GM19467 (cell line): ENCODE data around the gene LRRC3.

ENCODE experiments used
- ATAC-seq: cut with Tn5 transposase; IDR thresholded peaks from one replicate; pipeline ENCODE4 v1.9.1; 2021; ENCODE audit warnings: mild to moderate bottlenecking, moderate library complexity; ENCODE audit not compliant: unreplicated experiment

The LRRC3 gene

DNA sequence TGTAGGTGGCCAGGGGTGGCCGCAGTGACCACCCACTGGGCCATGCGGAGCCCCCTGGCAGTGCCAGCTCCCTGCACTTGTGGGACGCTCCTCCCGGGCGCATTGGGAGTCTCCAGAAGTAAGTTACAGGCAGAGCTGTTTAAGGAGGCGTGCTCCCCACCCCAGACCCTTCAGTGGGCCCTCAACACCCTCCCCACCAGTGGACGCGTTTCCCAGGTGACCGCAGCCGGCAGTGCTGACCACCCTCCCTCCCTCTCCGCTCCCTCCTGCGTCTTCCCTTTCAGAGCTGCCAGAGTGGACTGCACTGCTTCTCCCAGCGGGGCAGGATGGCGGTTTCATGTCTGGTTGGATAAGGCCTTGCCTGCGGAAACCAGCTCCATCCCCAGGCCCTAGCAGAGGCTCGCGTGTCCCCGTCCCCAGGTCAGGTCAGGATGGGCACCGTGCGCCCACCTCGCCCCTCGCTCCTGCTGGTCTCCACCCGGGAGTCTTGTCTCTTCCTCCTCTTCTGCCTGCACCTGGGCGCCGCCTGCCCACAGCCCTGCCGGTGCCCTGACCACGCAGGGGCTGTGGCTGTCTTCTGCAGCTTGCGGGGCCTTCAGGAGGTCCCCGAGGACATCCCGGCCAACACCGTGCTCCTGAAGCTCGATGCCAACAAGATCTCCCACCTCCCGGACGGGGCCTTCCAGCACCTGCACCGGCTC lies 1.1 kb downstream of the LRRC3 start:
- no peak for ATAC-seq

DNA sequence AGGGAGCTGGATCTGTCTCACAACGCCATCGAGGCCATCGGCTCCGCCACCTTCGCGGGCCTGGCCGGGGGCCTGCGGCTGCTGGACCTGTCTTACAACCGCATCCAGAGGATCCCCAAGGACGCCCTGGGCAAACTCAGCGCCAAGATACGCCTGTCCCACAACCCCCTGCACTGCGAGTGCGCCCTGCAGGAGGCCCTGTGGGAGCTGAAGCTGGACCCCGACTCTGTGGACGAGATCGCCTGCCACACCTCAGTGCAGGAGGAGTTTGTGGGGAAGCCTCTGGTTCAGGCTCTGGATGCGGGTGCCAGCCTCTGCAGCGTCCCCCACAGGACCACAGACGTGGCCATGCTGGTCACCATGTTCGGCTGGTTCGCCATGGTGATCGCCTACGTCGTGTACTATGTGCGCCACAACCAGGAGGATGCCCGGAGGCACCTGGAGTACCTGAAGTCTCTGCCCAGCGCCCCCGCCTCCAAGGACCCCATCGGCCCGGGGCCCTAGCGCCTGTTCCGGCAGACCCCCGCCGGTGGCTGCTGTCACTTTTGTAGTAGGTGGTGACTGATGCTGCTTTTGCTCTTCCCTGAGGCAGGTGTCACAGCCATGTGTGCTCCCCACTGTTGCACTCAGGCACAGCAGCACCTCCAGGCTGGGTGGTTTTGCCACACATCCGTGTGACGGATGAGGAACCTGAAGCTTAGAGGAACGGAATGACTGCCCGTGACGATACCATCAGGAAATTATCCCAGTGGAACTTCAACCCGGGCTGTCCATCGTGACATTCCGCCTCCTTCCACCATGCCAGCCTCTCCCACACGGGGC lies 1.8 kb downstream of the LRRC3 start:
- no peak for ATAC-seq

DNA sequence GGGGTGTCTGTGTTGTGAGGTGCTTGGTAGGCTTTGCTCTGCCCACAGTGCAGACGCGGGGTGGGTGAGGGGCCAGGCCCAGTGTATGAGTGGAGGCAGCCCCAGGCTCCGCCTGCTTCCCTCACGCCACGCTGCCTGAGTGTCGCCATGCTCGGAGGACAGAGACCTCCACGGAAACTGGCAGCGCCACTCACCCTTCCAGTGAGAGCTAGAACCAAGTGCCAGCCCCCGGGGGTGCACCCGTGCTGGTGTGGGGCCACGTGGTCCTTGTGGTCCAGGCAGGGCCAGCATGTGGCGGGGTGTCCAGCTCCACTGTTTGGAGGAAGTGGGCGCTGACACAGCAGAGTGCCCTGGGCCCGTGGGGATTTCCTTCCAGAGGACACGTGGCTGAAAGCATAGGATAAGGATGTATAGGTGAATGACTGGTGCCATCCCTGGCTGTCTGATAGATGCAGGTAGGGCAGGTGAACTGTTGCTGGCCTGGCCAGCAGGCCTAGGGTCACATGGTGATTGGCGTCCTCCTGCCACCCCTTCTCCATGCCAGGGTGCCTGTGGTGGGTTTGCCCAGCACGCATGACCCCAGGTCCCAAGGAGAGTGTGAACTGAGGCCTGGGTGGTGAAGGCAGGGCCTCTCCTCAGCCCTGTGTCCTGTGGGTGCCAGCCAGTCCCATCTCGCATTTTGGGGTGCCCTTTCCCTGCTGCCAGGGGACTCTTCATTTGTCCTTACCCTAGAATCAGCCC lies 3.8 kb downstream of the LRRC3 start:
- no peak for ATAC-seq

DNA sequence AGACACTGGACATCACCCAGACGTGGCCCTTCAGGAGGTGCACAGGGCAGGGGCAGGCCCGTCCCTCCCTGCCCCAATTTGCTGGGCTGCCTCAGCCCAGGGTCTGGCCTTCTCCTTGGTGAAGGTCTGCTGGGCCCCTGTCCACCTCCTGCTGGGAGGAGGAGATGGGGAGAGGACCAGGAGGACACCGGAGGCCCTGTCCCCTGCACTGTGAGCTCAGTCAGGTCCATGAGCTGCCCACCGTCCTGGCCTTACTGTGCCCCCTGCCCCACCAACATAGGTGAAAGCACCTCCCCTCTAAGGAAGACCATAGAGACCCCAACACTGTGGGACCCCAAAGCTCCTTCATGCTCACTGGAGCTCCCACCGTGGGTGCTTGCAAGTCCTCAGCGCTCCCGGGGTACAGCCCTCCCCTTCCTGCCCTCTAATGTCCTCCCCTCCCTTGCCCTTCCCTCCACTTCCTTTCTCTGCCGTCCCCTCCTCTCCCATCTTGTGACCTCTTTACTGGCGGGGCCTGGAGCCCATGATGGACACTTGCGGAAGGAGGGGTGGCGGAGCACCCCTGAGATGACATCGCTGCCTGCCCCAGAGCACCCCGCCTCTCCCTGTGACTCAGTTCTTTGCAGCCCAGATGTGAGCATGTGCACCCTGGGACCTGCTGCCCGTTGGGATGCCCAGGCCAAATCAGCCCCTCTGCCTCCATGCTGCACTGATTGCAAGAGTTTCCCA lies 4.6 kb downstream of the LRRC3 start:
- ATAC-seq, result no peak

DNA sequence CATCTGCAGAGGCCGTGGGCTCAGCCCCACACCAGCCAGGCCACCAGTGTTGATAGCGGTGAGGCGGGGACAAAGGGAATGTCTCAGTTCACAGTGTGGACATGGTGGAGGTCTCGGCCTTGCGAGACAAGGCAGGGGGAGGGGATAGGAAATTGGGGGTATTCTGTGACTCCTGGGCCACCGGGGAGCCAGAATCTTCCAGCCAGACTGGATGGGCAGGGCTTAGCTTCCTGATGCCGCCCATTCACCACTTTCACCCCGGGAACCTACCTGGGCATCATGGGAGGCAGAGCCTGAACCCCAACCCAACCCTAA lies 5.1 kb downstream of the LRRC3 start:
- ATAC-seq, result no peak

DNA sequence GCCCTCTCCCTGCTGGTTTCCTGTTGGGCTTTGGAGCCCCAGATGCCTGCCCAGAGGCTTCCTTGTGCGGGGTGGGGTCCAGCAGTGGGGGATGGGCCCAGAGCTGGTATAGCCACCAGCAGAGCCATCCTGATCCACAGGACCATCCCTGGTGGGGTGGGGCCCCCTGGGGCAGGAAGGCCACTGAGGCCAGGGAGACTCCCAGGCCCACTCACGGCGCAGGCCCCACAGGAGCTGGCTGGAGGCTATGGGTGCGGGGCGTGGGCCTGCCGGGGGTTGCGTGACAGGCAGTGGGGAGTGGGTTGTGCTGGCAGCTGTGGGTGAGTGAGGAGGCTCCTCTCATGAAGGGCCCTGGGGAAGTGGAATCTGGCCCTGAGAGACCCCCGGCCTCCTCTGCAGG lies 5.7 kb downstream of the LRRC3 start:
- no peak for ATAC-seq

DNA sequence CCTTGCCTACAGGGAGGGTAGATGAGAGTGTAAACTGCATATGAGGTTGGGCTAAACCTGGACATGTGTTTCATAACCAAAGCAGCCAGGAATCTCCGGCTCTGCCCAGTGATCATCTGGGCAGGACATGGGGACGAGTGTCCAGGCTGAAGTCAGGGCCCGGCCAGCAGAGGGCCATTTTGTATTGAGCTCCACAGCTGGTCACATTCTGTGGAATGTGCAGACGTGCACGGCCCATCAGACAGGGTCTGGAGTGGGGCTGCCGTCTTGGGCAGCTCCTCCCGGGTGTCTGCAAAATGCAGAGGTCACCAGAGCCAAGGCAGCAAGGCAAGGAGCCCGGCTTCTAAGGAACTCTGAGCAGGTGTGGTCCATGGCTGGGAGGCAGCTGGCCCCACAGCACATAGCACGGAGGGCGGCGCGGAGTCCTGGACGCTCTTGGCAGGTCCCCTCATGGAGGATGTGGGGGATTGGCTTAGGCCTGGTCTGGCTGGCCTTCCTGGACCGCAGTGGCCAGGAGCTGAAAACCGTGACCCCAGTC lies 6.2 kb downstream of the LRRC3 start:
- no peak for ATAC-seq

DNA sequence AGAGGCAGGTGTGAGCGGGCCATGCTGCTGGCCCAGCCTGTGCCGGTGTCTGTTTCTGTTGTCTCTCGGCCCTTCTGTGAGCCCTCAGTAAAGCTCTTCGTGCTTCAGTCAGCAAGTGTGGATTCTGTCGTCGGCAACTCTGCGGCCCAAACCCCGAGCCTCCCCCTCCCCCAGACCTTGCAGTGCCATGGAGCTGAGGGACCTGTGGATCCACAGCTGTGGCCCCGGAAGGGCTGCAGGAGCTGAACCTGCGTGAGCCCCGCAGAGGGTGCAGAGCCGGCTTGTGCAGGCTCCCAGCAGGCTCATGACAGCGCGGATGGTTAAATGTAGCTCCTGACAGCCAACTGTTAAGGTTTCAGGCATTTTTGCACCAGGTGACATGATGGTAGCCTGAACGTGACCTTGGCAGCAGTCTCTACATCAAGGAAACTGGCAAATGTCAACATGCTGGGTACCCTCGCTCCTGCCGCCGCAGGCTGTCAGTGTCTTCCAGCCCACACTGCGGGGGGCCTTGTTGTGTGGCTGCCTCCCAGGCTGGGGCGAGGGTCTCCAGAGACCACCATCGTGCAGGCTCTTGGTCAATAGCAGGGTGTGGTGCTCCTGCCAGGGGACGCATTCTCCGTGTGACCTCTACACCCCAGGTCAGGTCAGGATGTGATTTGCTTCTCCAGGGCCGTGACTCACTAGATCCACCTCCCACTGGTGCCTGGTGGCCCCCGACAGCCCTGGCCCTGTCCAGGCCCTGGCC lies 7.0 kb downstream of the LRRC3 start:
- no peak for ATAC-seq

DNA sequence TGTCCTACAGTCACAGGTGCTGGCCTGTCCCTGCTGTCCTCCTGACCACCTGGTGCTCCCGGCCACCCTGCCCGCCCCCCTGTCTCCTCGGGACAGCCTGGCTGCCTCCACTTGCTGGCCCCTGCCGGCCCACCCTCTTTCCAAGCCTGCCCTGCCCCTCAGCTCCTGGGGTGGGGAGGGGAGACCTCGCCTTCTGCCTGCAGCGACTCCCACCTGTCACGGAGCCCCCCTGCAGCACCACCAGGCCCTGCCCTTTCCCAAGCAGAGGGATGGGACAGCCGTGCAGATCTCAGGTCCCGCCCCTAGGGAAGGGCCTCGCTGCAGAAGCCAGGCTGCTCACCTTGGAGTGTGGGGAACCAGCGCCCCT lies 7.5 kb downstream of the LRRC3 start:
- no peak for ATAC-seq

DNA sequence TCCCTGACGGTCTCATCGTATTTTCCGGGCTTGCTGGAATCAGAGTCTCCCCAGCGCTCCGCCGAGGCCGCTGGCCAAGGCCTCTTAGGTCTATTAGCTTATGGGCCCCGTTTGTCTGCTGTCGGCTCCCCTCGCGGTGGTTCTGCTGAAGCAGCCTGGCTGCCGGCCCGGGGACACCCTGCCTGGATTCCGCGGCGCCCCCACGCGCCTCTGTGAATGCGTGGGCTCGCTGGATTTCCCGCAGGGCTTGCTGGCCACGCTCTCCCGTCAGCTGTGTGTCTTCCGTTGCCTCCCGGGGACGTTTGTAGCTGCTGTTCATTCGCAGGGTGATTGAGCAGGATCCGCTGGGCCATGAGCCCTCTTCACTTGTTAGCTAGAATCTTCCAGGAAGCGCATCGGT lies 8.4 kb downstream of the LRRC3 start:
- no peak for ATAC-seq

DNA sequence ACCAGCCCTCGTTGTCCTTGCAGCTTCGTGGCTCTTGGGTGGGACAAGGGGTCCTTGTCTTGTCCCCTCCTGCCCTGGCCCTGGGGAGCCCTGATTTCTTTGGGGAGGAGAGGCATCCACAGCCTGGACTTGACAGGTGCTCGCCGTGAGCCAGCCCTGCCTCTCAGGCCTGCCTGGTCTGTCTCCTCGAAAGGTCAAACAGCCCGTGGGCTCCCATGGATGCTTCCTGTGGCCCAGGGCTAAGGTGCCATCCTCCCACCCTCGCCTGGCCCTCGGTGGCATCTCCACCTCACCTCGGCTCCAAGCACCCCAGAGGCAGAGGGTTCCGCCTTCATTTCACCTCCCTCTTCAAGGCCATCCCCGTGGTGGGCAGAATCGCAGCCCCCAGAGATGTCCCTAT lies 9.0 kb downstream of the LRRC3 start:
- no peak for ATAC-seq

DNA sequence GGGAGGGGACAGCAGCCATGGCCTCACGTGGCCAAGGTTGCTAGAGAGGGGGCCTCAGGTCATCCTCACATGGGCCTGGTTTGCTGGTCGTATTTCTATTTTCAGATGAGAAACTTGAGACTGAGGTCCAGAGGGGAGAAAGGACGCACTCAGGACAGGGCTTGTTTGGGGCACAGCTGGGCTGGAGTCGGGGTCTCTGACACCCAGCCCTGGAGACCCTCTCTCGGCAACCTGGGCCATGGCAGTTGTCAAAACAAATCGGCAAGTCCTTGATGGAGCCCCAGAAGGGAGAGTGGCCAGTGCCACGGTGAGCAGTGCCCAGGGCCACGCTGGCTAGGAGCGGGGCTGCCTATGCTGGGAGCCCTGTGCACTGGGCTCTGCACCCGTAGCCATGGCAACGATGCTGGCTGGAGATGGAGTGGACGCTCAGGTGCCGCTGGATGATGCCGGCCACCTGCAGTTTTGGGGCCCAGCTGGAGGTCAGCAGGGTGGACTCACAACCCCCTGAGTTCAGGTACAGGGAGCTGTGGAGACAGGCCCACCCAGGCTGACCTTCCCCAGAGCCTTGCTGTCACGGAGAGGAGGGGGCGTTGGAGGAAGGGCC lies 11.1 kb downstream of the LRRC3 start:
- no peak for ATAC-seq

DNA sequence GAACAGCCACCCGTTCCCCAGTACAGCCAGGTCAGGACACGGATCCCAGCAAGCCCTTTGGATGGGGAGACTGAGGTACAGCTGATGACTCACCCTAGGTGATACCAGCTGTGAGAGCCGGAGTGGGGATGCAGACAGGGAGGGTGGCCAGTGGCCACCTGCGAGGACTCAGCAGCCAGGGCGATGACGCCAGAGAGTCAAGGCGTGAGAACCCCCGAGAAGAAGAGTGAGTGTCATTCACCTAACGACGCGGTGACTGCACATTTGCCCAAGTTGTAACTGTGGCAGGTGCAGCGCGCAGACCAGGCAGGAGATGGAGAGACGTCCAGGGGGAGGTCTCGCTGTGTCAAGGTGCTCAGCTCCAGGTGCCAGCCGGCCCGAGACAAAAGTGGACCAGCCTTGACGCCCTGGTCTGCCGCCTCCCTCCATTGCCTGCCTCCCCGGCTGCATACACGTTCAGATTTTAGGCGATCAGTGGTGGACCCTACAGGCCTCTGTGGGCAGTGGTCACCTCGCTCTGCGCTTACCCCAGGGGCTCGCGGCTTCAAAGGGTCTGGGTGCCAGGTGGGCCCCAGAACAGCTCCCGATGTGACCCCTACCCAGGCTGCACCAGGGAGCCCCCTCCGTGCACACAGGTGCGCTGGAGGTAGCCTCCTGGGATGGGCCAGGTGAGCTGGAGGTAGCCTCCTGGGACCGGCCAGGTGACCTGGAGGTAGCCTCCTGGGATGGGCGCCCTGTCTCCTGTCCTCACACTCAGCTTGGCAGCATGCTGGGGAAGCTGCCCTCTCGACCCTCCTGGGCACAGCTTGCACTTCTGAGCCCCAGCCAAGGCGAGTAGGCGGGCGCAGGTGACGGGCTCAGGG lies 11.9 kb downstream of the LRRC3 start:
- no peak for ATAC-seq

DNA sequence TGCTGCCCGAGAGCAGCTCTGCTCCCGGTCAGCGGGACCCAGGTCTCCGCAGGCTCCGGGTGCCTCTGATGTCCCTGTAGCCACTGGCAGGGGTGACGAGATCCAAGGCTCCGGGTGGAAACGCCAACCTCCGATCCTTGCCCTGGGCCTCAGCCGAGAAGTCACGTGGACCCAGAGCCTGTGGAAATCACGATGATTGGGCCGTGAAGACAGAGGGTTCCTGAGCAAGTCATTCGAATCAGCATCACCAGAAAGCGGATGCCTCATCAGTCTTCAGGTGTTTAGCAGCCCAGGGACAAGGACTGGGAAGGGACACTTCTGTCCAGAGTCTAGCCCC lies 12.5 kb downstream of the LRRC3 start:
- no peak for ATAC-seq

DNA sequence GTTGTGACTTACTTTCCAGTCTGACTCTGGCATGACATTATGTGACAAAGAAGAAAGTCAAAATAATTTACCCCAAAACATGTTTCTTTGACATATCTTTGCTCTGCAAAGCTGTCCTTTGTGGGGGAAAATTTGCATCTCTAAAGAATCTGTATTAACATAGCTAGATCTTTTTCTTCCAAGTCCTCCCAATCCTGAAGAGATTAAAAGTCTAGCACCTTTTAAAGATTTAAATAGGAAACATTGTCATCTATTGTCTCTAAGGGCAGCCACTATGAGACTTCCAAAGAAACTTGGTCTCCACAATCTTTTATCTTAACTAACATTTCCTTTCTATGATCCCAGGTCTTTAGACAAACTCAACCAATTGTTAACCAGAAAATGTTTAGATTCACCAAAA lies 16.0 kb downstream of the LRRC3 start:
- ATAC-seq, result no peak

DNA sequence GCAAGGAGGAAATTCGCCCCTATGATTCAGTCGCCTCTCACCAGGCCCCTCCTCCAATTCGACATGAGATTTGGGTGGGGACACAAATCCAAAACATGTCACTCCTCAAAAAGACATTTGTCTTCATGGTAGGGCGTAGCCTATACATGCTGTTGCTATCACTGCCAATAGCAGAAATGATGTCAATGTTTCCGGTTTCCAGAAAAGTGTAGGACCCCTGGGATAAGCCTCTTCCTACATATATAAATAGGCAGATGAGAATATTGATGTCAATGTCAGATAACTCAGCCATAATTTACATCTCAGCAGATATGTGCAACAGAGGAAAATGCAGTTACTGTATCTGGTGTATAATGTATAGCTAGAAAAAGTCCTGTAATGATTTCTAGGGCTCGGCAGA lies 16.7 kb downstream of the LRRC3 start:
- no peak for ATAC-seq

DNA sequence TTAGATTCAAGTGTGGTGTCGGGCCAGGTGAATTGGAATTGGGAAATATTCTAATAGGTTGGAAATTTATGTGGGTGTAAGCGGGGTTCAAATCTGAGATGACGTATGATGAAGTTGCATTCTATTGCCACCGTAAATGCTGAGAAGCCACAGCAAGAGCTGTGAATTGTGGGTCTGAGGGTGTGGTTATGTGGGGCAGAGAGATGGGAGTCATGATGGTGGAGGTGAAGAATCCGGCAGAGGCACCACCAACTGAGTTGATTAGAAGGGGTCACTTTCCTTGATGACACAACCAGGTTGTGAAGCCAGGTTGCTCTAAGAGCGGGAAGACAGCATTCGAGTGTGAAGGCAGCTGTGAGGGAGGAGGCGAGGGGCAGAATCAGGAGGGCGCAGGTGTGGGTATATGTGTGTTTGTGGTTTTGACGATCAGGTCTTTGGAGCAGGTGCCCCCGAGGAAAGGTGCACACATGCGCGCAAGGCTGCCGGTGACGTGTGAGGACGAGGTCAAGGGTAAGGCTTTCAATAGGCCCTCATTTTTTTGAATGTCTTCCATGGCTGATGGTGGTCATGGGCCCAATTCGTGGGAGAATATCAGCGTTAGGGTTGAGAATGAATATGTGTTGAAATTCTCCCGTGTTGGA lies 18.7 kb downstream of the LRRC3 start:
- no peak for ATAC-seq

DNA sequence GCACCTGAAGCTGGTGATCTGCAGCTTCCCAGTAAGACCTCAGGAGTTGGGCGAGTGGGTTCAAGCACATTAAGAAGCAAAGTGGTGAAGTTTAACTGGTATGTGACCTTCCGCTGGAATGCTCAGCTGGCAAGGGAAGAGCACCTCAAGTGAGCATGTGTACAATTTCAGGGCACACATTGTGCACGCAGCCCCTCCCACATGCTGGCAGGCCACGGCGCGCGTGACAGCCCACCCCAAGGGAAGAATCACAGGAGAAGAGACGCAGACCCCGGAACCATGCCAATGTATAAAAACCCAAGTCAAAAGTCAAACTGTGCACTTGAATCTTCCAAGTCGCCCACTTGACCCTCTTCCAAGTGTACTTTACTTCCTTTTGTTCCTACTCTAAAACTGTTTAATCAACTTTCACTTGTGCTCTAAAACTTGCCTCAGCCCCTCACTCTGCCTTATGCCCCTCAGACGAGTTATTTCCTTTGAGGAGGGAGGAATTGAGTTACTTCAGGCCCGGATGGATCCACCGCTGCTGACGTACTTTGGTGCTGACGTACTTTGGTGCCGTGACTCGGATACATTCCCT lies 20.0 kb downstream of the LRRC3 start:
- ATAC-seq, result no peak
